HG02678 (cell line): ENCODE results near the gene RBM20.
A peak's percentile ranks its signal among the peaks of the same experiment; 100 is the strongest.

Experiments
- ATAC-seq: cut with Tn5 transposase; IDR thresholded peaks from one replicate; pipeline ENCODE4 v1.9.1; 2021; ENCODE audit warnings: mild to moderate bottlenecking, moderate library complexity; ENCODE audit not compliant: unreplicated experiment

The RBM20 gene

GRCh38 chr10:110780704-110781103 is 136.6 kb downstream of the RBM20 start:
- ATAC-seq: no peak

GRCh38 chr10:110781139-110781538 is 137.0 kb downstream of the RBM20 start:
- no peak for ATAC-seq

DNA sequence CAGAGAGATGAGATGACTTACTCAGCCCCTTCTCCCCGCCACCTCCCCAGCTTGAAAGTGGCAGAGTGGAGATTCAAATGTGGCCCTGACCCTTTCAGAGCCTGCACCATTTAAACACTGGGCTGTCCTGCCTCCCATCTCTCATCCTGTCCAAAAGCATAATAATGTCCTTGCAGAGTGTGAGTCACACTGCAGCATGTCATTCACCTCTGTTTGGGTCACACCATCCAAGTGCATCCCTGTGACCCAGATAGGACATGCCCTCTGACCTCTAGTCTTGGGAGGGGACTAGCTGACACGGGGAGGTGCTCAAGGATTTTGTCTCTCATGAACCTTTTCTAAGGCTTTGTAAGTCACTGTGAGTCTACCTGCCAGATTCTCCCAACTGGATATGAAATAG is 138.5 kb downstream of the RBM20 start:
- ATAC-seq: no peak

DNA sequence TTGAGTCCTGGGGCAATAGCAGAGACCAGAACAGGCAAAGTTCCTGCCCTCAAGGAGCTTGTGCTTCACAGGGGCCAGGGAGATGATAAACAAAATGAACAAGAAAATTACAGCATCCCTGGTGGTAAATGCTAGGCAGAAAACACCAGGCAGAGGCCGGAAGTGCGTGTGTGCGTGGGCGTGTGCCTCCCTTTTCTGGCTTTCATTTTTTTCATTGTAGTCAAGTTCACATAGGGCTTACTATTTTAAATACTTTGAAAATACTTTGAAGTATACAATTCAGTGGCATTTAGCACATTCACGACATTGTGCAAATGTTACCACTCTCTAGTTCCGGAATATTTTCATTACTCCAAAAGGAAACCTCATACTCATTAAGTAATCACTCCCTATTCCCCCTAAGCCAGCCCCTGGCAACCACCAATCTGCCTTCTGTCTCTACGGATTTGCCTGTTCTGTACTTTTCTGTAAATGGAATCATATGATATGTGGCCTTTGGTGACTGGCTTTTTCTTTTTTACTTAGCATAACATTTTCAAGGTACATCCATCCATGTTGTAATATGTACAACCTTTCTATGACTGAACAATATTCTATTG is 139.5 kb downstream of the RBM20 start:
- ATAC-seq: no peak

GRCh38 chr10:110784198-110784597 is 140.1 kb downstream of the RBM20 start:
- no peak for ATAC-seq

DNA sequence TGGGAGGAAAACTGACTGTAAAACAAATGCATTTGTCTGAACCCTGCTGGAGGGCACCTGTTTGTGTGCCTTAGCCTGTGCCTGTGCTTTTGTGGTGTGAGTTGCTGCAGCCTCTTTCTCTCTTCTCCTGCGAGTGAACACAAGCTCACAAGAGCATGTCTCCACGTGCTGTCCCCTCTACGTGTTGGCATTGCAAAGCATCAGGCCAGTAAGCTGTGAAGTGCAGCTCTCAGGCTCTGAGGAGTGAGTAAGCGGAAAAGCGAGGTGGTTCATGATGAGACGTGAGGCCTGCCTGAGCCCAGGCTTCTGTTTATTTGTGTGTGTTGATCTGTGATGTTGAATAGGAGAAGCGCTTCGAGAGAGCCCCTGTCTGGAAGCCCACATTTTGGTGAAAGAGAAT is 142.0 kb downstream of the RBM20 start:
- ATAC-seq: no peak

DNA sequence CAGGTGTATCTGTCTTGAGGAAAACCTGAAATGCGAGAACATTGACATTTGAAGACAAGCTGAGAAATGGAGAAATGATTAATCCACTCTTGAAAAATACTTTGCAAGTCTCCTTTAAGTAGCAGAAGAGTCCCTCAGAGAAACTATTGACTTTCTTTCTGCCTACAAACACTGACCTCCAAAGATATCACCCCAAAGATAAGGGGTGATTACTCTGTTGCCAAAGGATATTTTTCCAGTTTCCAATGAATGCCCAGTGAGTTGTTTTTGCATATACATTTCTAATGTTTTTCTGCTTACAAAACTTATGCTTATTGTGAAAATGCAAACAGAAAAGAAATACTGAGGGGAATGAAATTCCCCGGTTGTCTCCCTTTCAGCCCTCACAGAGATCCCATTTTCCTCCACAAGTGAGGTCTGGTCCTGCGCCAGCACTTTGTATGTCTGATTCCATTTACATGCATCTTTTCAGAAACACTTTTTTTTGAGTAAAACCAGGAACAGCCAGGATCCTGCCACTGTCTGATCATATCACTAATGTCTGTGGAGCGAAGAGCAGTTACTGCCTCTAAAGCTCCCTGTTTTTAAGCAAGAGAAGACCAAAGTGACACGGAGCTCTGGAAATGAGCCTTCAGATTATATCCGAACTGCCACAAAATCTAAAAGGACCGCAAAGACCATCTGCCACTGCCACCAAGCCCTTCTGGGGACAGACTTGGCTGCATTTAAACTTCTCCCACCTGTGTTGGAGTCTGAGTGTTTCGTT is 144.7 kb downstream of the RBM20 start:
- ATAC-seq: no peak

GRCh38 chr10:110789604-110790433 is 145.7 kb downstream of the RBM20 start:
- no peak for ATAC-seq

GRCh38 chr10:110790913-110791506 is 146.9 kb downstream of the RBM20 start:
- ATAC-seq: no peak

- ATAC-seq: no peak
Measured at GRCh38 chr10:110791541-110792073, 147.5 kb downstream of the RBM20 start.

DNA sequence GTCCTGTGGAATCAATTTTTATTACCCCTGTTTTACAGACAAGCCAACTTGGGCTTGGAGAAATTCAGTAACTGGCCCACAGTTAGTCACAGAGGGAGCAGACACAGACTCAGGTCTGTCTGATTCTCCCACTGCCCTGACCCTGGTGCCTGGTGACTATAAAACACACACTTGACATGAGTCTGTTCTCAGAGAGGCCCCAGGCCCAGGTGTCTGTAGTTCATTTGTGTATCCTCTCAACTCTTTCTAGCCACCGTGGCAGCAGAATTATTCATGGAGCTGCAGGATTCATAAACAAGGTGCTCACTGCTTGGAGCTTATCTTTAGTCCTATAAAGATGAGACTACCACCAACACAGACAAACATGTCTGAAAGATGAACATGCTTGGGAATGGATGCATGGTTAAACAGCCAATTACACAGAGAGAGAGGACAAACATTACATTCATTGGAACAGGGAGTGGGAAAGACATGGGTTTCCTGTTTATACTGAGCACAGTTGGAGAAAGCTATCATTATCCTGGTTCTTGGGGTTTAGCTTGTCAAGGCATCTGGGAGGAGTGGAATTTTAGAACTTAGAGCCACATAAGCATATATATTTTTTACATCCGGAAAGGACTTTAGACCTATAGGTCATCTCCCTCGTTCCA is 148.5 kb downstream of the RBM20 start:
- no peak for ATAC-seq

DNA sequence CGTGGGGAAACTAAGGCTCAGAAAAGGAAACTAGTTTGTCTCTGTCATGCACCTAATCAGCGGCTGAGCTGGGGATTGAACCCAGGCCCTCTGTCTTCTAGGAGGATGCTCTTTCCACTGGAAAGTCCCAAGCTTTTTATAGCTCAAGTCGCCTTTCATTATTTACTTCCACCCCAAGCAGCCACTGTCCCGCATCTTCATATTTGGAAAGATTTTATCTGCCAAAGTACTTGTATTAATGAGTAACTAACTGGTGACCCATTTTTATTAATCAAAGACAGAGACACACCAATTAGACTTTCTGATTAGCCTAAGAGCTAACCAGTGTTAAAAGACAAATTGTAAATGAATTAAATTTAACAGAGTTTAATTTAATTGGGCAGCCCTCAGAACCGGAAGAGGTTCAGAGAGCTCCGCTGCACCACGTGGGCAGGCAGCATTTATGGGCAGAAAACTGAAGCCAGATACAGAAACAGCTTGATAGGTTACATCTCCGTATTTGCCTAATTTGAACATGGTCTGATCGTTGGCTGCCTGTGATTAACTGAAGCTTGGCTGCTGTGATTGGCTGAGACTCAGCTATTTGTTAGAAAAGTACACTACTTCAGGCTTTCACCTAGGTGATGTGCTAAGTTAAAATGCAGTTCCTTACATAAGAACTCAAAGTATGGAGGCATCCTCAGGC is 149.1 kb downstream of the RBM20 start:
- ATAC-seq: no peak

DNA sequence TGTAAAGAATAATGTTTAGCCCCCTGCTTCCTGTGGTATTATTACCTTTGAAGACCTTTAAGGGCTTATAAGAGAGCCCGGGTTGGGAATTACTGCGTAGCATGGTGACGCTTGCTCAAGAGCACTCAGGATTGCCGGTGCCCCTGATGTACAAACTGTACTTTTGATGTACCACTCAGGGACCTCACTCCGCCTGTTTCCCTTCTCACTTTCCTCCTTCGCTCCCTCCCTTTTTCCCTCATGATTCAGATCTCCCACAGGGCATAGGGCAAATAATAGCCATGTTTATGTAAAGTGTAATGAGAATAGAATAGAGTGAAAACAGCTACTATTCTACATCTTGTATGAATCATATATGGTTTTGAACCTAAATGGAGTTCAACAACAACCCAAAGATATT is 149.8 kb downstream of the RBM20 start:
- ATAC-seq: no peak

- ATAC-seq: no peak
Measured at GRCh38 chr10:110794808-110795207, 150.7 kb downstream of the RBM20 start.

DNA sequence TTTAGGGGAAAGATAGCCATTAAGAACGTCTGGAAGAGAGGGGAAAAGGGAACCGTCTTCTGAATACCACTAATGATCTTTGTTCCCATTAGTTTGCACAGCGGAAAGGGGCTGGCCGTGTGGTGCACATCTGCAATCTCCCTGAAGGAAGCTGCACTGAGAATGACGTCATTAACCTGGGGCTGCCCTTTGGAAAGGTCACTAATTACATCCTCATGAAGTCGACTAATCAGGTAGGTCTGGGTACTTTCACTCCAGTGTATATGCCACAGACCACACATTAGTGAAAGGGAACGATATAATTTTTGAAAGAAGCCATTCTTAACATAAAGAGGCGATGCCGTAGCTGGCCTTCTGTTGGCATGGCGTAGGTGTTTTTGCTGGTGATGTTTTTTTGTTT is 153.3 kb downstream of the RBM20 start:
- ATAC-seq: no peak

- ATAC-seq: no peak
Measured at GRCh38 chr10:110798340-110798739, 154.2 kb downstream of the RBM20 start.

- no peak for ATAC-seq
Measured at GRCh38 chr10:110802090-110802489, 158.0 kb downstream of the RBM20 start.

DNA sequence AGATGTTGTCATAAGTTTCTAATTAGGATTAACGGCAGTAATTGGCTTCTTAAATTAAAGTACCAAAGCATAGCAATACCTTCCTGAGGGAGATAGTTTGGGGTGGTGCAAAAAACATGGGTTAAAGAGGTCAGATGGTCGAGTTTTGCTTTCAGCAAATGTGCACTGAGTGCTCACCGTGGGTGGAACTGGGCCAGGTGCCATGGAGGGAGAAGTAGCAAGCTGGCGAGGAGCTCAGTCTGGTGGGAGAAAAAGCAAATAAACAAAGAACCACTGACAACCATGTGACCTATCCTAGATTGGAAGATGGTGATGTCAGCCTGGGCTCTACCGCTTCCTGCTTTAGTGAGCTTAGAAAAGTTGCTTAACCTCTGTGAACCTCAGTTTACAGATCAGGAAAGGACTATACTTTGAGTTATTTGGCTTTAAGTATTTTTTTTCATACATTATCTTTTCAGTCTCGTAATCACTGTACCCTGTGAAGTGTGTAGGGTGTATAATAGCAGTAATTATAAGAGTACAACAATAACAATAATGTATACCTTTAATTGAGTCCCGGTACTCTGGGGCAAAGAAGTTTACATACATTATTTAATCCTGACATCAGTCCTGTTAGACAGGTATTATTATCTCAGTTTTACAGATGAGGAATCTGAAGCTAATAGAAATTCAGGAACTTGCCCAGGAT is 158.6 kb downstream of the RBM20 start:
- ATAC-seq: peak; percentile 65

DNA sequence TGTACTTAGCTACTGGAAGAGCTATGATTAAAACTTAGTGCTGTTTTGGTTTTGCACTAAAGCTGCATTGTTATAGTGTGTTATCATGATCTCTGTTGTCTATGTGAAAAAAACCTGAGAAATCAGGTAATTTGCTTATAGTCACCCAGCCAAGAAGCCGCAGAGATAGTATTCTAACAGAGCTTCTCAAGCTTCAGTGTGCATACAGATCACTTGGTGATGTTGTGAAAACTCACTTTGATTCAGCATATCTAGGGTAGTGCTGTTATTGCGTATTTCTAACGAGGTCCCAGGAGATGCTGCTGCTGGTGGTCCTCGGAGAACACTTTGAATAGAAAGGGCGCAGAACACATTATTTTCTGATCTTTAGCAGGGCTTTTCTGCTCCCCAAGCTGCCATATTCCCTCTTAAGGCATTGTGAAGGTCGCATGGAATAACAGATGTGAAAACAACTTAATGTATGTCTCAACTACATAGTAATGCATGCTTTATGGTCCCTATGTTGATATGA is 159.2 kb downstream of the RBM20 start:
- ATAC-seq: peak; percentile 58
